ENCODE results near the gene FAM193A.
"Not testable (repeated sequence)": the region's sequence is repeated elsewhere in the genome, so short reads cannot be mapped to it uniquely, and the experiment has no call there.

FAM193A gene

DNA sequence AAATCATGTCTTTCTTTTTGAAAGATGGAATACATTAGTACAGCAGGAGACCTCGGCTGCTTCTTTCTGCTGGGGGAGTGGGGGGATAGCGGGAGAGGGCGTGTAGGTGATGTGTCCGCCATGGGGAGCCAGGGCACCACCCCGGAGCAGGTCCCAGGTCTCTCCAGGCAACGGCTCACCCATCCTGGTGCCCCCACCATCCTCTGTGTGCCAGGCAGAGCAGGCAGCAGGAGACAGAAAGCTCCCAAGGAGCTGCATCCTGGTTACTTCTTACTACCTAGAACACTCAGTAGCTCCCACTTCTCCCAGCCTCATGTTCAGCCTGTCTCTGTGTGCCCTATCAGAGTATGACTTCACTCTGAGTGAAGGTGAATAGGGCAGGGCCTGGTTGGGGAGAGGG lies 196.1 kb downstream of the FAM193A start:
- H3K4me3 ChIP-seq (ENCODE audit: low read length): no peak overlapping the region
- TF ChIP-seq, protein P1, sequence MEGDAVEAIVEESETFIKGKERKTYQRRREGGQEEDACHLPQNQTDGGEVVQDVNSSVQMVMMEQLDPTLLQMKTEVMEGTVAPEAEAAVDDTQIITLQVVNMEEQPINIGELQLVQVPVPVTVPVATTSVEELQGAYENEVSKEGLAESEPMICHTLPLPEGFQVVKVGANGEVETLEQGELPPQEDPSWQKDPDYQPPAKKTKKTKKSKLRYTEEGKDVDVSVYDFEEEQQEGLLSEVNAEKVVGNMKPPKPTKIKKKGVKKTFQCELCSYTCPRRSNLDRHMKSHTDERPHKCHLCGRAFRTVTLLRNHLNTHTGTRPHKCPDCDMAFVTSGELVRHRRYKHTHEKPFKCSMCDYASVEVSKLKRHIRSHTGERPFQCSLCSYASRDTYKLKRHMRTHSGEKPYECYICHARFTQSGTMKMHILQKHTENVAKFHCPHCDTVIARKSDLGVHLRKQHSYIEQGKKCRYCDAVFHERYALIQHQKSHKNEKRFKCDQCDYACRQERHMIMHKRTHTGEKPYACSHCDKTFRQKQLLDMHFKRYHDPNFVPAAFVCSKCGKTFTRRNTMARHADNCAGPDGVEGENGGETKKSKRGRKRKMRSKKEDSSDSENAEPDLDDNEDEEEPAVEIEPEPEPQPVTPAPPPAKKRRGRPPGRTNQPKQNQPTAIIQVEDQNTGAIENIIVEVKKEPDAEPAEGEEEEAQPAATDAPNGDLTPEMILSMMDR (conservative IDR thresholded peaks at IDR 0.05; ENCODE audit: low read length): no peak

DNA sequence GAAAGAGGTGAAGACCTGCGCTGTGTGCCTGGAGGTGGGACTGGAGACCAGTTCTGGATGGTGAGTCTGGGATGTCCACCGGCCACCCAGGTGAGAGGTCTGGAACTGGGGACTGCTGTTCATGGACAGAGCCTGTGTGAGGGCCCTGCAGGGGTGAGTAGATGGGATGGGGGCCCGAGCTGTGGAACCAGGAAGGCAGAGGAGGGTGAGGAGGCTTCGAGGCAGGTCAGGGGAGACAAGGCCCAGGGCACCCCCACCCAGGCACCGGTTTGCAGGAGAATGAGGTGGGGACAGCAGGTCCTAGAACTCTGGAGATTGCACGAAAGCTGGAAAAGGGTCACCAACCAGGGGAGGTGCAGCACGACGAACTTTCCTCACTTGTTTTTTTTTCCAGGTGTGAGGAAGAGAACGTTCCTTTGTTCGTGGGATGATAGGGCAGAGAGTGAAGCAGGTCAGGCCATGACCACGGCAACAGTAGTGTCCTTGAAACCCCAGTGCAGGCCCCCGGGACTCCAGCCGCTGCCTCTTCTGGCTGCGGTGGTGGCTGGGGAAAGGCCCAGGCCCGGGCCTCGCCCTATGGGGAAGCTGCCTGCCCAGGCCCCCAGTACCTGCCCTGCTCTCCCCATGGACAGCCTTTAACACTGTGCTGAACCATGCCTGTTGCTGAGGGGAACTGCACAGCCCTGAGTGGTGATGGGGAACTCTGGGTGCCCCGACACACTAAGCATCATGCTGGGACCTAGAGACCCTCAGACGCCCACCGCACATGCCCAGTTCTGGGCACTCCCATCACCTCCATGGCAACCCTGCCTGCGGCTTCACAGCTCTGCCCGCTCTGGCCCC lies 196.8 kb downstream of the FAM193A start:
- TF ChIP-seq, protein P1 (conservative IDR thresholded peaks at IDR 0.05; ENCODE audit: low read length): no peak
- DNase-seq (ENCODE audit: low read depth): no peak
- H3K4me3 ChIP-seq (ENCODE audit: low read length): no peak overlapping the region

More for the DNA sequence above, 196.1 kb downstream of the FAM193A start:
- no peak for DNase-seq (ENCODE audit: low read depth)

DNA sequence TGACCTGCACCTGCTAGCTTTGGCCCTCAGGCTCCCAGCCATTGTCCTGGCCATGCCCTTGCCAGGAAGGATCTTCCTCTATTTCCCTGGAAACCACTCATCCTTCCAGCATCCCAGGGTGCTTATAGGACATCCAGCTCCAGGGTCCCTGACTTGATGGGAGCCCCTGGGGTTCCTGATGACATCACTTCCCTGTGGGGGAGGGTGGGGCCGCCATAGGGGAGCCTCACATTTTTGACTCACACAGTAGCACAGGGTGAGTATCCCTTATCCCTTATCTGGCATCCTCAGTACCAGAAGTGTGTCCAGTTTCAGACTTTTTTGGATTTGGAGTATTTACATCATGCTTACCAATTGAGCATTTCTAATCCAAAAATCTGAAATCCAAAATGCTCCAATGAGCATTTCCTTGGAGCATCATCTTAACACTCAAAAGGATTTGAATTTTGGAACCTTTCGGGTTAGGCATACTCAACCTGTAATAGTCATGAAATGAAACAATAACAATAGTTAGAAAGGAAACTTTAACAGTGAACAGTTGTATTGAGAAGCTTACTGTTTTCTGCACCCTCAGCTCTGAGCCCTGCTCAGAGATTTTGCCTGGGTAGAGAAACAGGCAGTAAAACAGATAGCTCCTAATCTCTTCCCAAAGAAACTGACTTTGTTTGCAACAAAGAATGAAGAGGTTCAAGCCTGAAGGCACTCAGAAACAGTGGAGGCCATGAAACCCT lies 197.6 kb downstream of the FAM193A start:
- no peak overlapping the region for H3K4me3 ChIP-seq (ENCODE audit: low read length)
- no peak for DNase-seq (ENCODE audit: low read depth)
- TF ChIP-seq, protein P1 (conservative IDR thresholded peaks at IDR 0.05; ENCODE audit: low read length): no peak

DNA sequence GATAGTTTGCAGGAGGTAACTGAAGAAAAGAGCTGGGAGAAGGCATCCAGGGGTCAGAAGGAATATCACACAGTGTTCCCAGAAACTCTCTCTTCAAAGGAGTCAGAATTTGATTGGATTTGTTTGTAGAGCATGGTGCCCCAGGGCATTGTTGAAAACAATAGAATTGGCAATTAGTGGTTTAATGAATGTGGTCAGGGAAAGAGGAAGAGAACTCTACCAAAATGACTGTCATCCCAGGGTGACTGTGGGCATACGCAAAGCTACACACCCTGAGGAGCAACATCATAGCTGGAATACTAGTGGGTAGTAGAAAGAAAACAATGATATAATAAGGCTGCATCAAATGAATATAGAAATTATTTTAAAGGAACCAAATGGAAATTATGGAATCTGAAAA lies 198.2 kb downstream of the FAM193A start:
- TF ChIP-seq, protein P1 (conservative IDR thresholded peaks at IDR 0.05; ENCODE audit: low read length): no peak
- DNase-seq (ENCODE audit: low read depth): no peak

DNA sequence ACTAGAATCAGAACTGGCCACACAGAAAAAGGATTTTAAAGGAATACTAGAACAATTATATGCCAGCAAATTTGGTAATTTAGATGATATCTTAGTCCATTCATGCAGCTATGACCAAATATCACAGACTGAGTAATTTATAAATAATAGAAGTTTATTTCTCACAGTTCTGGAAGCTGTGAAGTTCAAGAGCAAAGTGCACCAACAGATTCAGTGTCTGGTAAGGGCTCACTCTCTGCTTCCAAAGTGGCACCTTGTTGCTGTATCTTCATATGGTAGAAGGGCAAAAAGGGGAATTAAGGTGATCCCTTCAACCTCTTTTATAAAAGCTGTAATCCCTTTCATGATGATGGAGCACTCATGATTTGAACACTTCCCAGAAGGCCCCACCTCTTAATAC lies 199.4 kb downstream of the FAM193A start:
- TF ChIP-seq, protein P1 (conservative IDR thresholded peaks at IDR 0.05; ENCODE audit: low read length): no peak
- no peak overlapping the region for H3K4me3 ChIP-seq (ENCODE audit: low read length)
- DNase-seq (ENCODE audit: low read depth): no peak

More for the DNA sequence above, 198.2 kb downstream of the FAM193A start:
- no peak overlapping the region for H3K4me3 ChIP-seq (ENCODE audit: low read length)

DNA sequence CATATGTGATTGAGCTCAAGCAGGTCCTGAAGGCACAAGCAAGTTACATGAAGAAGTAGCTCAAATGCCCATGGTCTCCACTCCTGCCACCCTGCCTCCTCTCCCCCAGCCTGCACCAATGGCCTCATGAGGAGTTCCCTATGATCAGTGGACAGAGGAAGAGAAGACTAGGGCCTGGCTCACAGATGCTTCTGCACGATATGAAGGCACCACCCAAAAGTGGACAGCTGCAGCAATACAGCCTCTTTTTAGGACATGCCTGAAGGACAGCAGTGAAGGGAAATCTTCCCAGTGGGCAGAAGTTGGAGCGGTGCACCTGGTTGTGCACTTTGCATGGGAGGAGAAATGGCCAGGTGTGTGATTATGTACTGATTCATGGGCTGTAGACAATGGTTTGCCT lies 201.8 kb downstream of the FAM193A start:
- DNase-seq (ENCODE audit: low read depth); H3K4me3 ChIP-seq (ENCODE audit: low read length): not testable (repeated sequence)

DNA sequence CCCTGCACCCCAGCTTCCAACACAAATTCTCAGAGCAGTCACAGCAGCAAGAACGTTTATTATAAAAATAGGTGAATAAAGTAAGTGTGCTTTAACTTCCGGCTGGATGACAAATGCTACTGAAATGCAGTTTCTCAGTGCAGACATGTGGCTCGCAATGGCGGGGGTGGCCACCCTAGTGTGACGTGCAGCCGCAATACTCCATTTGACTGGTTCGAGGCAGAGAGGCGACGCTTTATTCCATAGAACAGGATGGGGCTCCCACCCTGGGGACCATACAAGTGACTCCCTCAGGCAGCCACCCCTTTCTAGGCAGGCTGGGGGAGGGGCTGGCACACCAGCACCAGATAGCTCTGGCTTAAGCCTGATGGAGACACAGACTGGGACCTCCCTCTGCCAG lies 205.2 kb downstream of the FAM193A start:
- TF ChIP-seq, protein P1 (conservative IDR thresholded peaks at IDR 0.05; ENCODE audit: low read length): no peak
- H3K4me3 ChIP-seq (ENCODE audit: low read length): no peak overlapping the region
- DNase-seq (ENCODE audit: low read depth): peak; percentile 19
